Ectodermal cell (in vitro differentiated cells): ENCODE results near the gene PLA2G2F.

ENCODE experiments used
- H3K27ac ChIP-seq: 2 replicates; pipeline ENCODE4 v1.7.0; 2013; ENCODE audit warnings: mild to moderate bottlenecking, low read depth, low read length; ENCODE audit not compliant: insufficient read depth, poor library complexity, severe bottlenecking
- H3K27me3 ChIP-seq: 2 replicates; pipeline ENCODE4 v1.7.0; 2013; ENCODE audit warnings: mild to moderate bottlenecking, low read length; ENCODE audit not compliant: insufficient read depth, control insufficient read depth, poor library complexity, severe bottlenecking
- H3K36me3 ChIP-seq: one replicate; pipeline ENCODE4 v1.7.0; 2013; ENCODE audit warnings: low read length; ENCODE audit not compliant: control insufficient read depth, insufficient read depth
- H3K4me1 ChIP-seq: one replicate; pipeline ENCODE4 v1.7.0; 2013; ENCODE audit warnings: low read length; ENCODE audit not compliant: control insufficient read depth, insufficient read depth
- H3K4me3 ChIP-seq: 2 replicates; pipeline ENCODE4 v1.7.0; 2013; ENCODE audit warnings: low read depth, low read length, control low read depth; ENCODE audit not compliant: insufficient read depth
- H3K9me3 ChIP-seq: 2 replicates; pipeline ENCODE4 v1.7.0; 2013; ENCODE audit warnings: mild to moderate bottlenecking, low read length, moderate library complexity; ENCODE audit not compliant: control insufficient read depth
- WGBS, 2 experiments: methylation state at CpG; one replicate each; pipeline ENCODE4 v1.1.7; 2013; ENCODE audit warnings: missing lambda C conversion rate in 2 of 2; 5-methylcytosine and 5-hydroxymethylcytosine counted together

The PLA2G2F gene

GRCh38 chr1:20190256-20191160 lies 51.4 kb downstream of the PLA2G2F start:
- no peaks in the 10 kb centered on the region for H3K36me3 ChIP-seq
- WGBS, 2 experiments = 94 to 96% methylated on average over 19 of the region's 19 CpGs
- H3K9me3 ChIP-seq = no peaks in the 10 kb centered on the region
- H3K4me3 ChIP-seq = no peak overlapping the region
- no peak overlapping the region for H3K27ac ChIP-seq
- peaks cover 6% of the 10 kb centered on the region for H3K27me3 ChIP-seq
- H3K4me1 ChIP-seq = peaks cover 13% of the 10 kb centered on the region

GRCh38 chr1:20191266-20191825 lies 52.2 kb downstream of the PLA2G2F start:
- H3K27ac ChIP-seq = no peak overlapping the region
- H3K4me1 ChIP-seq = peaks cover 13% of the 10 kb centered on the region
- H3K4me3 ChIP-seq = no peak overlapping the region
- H3K9me3 ChIP-seq = no peaks in the 10 kb centered on the region
- 88% methylated on average over 12 of the region's 12 CpGs for WGBS, 2 experiments
- H3K36me3 ChIP-seq = no peaks in the 10 kb centered on the region
- no peaks in the 10 kb centered on the region for H3K27me3 ChIP-seq

GRCh38 chr1:20192364-20192763 lies 53.2 kb downstream of the PLA2G2F start:
- 90 to 91% methylated on average over 5 of the region's 5 CpGs for WGBS, 2 experiments
- peaks cover 6% of the 10 kb centered on the region for H3K4me1 ChIP-seq
- no peaks in the 10 kb centered on the region for H3K9me3 ChIP-seq
- H3K36me3 ChIP-seq = no peaks in the 10 kb centered on the region
- H3K4me3 ChIP-seq = no peak overlapping the region
- no peaks in the 10 kb centered on the region for H3K27me3 ChIP-seq
- no peak overlapping the region for H3K27ac ChIP-seq

- Histone ChIP-seq H3K27ac (no peak overlapping the region), H3K4me1 (peaks cover 3% of the 10 kb centered on the region), H3K36me3 (no peaks in the 10 kb centered on the region), H3K9me3 (no peaks in the 10 kb centered on the region), H3K27me3 (no peaks in the 10 kb centered on the region), H3K4me3 (no peak overlapping the region)
- 94 to 96% methylated on average over 1 of the region's 1 CpG for WGBS, 2 experiments
Observed at GRCh38 chr1:20192871-20193411, 53.8 kb downstream of the PLA2G2F start.

GRCh38 chr1:20194224-20194623 lies 55.1 kb downstream of the PLA2G2F start:
- no peaks in the 10 kb centered on the region for H3K27me3 ChIP-seq
- 79 to 82% methylated on average over 2 of the region's 2 CpGs for WGBS, 2 experiments
- H3K4me1 ChIP-seq = no peaks in the 10 kb centered on the region
- no peaks in the 10 kb centered on the region for H3K36me3 ChIP-seq
- H3K9me3 ChIP-seq = no peaks in the 10 kb centered on the region
- no peak overlapping the region for H3K27ac ChIP-seq
- no peak overlapping the region for H3K4me3 ChIP-seq

GRCh38 chr1:20194757-20195461 lies 55.8 kb downstream of the PLA2G2F start:
- no peak overlapping the region for H3K27ac ChIP-seq
- WGBS, 2 experiments = 63 to 65% methylated on average over 14 to 15 of the region's 15 CpGs

GRCh38 chr1:20195462-20195780 lies 56.3 kb downstream of the PLA2G2F start:
- Histone ChIP-seq H3K27ac (no peak overlapping the region), H3K4me3 (no peak overlapping the region), H3K9me3 (no peaks in the 10 kb centered on the region), H3K4me1 (no peaks in the 10 kb centered on the region), H3K27me3 (no peaks in the 10 kb centered on the region), H3K36me3 (no peaks in the 10 kb centered on the region)
- 89 to 98% methylated on average over 4 of the region's 4 CpGs for whole genome bisulfite sequencing, 2 experiments

More at GRCh38 chr1:20194757-20195461, 55.8 kb downstream of the PLA2G2F start:
- H3K9me3 ChIP-seq = no peaks in the 10 kb centered on the region
- no peaks in the 10 kb centered on the region for H3K36me3 ChIP-seq
- H3K27me3 ChIP-seq = no peaks in the 10 kb centered on the region
- H3K4me3 ChIP-seq = no peak overlapping the region
- no peaks in the 10 kb centered on the region for H3K4me1 ChIP-seq

- 90 to 92% methylated on average over 5 to 6 of the region's 6 CpGs for WGBS, 2 experiments
- Histone ChIP-seq H3K9me3 (no peaks in the 10 kb centered on the region), H3K36me3 (no peaks in the 10 kb centered on the region), H3K27me3 (no peaks in the 10 kb centered on the region), H3K4me3 (no peak overlapping the region), H3K27ac (no peak overlapping the region), H3K4me1 (no peaks in the 10 kb centered on the region)
Observed at GRCh38 chr1:20197329-20197791, 58.2 kb downstream of the PLA2G2F start.

- Histone ChIP-seq H3K27me3 (no peaks in the 10 kb centered on the region), H3K36me3 (no peaks in the 10 kb centered on the region), H3K27ac (no peak overlapping the region), H3K4me1 (no peaks in the 10 kb centered on the region), H3K9me3 (no peaks in the 10 kb centered on the region), H3K4me3 (no peak overlapping the region)
- 100% methylated on average over 1 of the region's 1 CpG; no CpG with 5 or more reads in 1 of the 2 experiments for WGBS, 2 experiments
Observed at GRCh38 chr1:20198296-20198695, 59.2 kb downstream of the PLA2G2F start.

GRCh38 chr1:20198918-20199317 lies 59.8 kb downstream of the PLA2G2F start:
- Histone ChIP-seq H3K27ac (no peak overlapping the region), H3K36me3 (no peaks in the 10 kb centered on the region), H3K4me3 (no peak overlapping the region), H3K27me3 (no peaks in the 10 kb centered on the region), H3K9me3 (no peaks in the 10 kb centered on the region), H3K4me1 (no peaks in the 10 kb centered on the region)
- WGBS, 2 experiments = 90 to 92% methylated on average over 7 of the region's 7 CpGs
